GM23248 (cell line): ENCODE data around the gene PSMG3.

ENCODE experiments used
- EZH2 ChIP-seq: fragments of 200-600 bp; sonication (generic); IDR thresholded peaks from 2 replicates; pipeline ENCODE4 v1.6.1; 2018; ENCODE audit warnings: antibody characterized with exemption, mild to moderate bottlenecking; ENCODE audit not compliant: insufficient read depth, poor library complexity, severe bottlenecking
- EZH2phosphoT487 ChIP-seq: fragments of 200-600 bp; sonication (generic); IDR thresholded peaks from 2 replicates; pipeline ENCODE4 v1.6.1; 2018; ENCODE audit warnings: antibody characterized with exemption, moderate library complexity, mild to moderate bottlenecking, low read depth; ENCODE audit not compliant: insufficient read depth

DNA sequence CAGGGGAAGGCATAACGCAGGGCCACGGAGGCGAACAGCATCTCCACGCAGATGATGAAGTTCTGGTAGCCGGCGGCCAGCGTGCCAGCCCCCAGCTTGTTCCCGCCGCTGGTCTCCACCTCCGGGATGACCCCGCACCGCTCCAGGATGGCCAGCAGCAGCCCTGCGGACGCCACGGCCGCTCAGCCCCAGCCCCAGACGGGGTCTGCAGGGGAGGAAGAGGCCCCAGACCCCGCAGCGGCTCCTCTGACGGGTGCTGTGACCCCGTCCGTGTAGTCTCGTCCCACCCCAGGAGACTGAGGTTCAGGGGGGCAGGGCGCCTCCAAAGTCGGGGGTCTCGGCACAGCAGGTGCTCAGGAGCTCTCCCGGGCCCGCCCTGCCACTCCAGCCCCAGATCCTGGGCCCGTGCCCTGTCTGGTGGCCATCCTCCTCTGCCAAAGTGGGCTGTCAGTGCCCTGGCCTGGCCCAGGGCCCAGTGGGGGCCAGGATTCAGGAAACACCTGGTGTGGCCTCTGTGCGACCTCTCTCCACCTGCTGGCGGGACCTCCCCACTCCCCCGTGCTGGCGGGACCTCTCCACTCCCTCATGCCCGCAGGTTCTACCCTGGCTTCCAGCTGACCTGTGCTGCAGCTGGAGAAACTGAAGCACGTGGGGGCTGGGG is 21.9 kb downstream of the PSMG3 start:
- TF ChIP-seq EZH2 (no peak), EZH2phosphoT487 (no peak)
